Vagina (tissue), 2 donors: ENCODE results near the gene ZNF316.

Experiments
- CTCF ChIP-seq, 3 experiments: fragments of 450-650 bp in 2 of 3; fragments of 200-600 bp in 1 of 3; sonication (generic) in 1 of 3; IDR thresholded peaks; one replicate each; pipeline ENCODE4 v1.5.1; 2017 to 2019; ENCODE audit warnings: antibody characterized with exemption in 3 of 3, mild to moderate bottlenecking in 2 of 3, moderate library complexity in 2 of 3
- POLR2A ChIP-seq, 2 donors: fragments of 450-650 bp; IDR thresholded peaks; one replicate each; pipeline ENCODE4 v1.6.1; 2017; ENCODE audit warnings: antibody characterized with exemption in 2 of 2, mild to moderate bottlenecking in 2 of 2, moderate library complexity in 2 of 2
- POLR2AphosphoS5 ChIP-seq, 2 donors: sonication (generic); formaldehyde crosslinking; IDR thresholded peaks; one replicate each; pipeline ENCODE4 v1.9.0; 2017; ENCODE audit warnings: antibody characterized with exemption in 2 of 2, mild to moderate bottlenecking in 2 of 2, low read depth in 1 of 2; ENCODE audit not compliant: insufficient read depth in 1 of 2

- no peak for TF ChIP-seq CTCF (IDR thresholded peaks at IDR 0.05)
- no peak for TF ChIP-seq POLR2A (IDR thresholded peaks at IDR 0.05)
- TF ChIP-seq POLR2AphosphoS5 (IDR thresholded peaks at IDR 0.05; ENCODE audit: insufficient read depth in 1 of 2, low read depth in 1 of 2): no peak
Measured at GRCh38 chr7:6656413-6656812, 19.3 kb downstream of the ZNF316 start.
